GM21717 (cell line): ENCODE measurements around the gene CTBP1.

Experiments
- ATAC-seq: cut with Tn5 transposase; IDR thresholded peaks from one replicate; pipeline ENCODE4 v1.9.1; 2021; ENCODE audit warnings: mild to moderate bottlenecking, moderate library complexity; ENCODE audit not compliant: unreplicated experiment

Gene CTBP1

DNA sequence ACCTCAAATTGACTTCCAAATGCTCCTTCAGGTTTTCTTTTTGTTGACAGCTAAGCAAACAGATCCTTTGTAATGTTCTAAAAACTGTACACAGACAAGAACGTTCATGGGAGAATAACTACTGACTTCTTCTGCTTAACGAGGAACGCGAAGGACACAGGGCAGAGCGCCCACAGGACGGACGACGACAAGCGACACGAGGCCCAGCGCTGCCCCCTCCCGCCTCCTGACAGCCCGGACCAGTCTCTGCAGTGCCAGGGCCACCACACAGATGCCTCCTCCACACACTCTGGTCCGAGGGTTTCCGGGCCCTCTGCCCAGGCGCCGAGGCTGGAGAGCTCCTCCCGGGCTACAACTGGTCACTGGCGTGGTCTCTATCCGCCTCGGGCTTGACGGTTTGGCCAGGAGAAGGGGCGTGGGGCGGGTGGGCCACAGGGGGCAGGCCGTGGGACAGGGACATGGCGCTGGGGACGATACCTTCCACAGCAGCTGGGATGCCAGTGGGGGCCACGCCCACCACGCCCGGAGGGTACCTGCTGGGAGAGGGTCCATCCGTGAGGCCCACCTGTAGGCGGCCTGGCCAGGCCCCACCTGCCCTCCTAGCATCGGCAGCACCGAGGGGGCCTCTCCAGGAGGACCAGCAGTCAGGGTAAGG, 36.9 kb downstream of the CTBP1 start:
- ATAC-seq: no peak

DNA sequence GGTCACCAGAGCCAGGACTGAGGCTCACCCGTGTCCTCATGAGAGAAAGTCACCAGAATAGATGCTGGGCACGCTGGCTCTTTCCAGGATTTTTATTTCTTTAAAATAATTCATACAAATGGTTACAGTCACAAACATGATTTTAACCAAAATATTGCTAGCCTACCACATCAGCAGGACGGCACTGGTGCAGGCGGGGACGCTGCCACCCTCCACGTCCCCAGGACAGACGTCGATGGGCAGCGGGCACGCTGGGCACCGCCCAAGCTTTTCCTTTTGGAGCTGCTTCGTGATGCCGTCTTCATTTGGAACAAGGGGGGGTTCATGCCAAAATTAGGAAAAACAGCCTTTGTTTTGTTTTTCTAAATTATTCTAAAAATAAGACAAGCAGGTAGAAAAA, 37.6 kb downstream of the CTBP1 start:
- ATAC-seq: no peak

DNA sequence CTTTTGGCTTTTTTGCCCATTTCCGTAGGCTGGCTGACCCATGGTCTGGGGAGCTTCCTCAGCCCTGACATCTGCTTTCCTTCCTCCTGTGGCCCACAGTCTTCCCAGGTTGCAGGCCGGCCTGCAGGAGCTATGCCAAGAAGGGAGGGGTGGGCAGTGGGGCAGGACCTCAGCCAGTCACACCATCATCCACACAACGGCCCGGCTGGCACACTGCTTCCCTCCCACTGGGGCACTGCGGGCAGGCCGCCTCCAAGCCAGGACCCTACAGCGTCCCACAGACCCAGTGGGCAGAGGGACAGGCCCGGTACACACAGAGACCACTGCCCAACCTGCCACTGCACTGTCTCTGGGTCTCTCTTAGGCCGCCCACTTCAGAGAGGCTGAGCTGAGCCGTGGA, 38.0 kb downstream of the CTBP1 start:
- no peak for ATAC-seq

DNA sequence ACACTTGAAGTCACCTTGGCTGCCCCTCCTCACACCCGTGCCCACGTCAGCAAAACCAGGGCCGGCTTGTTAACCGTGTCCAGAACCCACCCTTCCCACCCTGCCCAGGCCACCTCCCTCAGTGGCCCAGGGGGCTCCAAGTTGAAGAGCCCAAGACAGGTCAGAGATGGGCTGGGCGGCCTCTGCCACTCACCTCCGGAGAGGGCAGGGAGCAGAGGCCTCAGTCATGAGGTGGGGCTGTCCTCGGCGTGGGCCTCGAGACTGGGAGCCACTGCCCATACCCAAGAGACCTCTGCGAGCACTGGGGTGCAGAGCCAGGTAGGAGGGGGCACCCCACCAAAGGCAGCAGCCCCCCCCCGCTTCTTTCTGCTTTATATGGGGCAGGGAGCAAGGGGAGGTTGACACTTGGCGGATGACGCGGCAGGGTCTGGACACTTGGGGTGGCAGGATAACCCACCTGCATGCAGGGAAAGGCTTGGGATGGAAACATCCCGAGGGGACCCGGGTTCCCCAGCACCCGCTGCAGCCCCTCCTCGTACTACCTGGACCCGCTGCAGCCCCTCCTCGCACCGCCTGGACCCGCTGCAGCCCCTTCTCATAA, 38.6 kb downstream of the CTBP1 start:
- no peak for ATAC-seq

DNA sequence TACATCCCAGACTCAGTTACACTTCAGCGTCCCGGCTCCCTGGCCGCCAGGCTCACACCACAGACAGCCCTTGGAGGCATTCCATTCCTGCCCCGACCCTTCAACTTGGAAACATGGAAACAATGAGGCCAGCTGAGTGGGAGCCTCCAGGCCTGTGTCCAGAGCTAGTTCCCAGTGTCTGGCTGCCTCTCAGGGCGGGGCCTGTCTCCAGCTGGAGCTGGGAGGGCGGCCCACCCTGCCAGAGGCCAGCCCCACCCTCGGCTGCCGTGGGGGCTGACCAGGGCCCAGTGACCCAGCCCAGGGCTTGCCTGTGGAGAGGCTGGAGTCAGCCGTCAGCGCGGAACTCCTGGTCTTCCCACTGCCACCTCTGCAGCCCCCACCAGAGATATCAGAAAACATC, 39.1 kb downstream of the CTBP1 start:
- ATAC-seq: no peak

DNA sequence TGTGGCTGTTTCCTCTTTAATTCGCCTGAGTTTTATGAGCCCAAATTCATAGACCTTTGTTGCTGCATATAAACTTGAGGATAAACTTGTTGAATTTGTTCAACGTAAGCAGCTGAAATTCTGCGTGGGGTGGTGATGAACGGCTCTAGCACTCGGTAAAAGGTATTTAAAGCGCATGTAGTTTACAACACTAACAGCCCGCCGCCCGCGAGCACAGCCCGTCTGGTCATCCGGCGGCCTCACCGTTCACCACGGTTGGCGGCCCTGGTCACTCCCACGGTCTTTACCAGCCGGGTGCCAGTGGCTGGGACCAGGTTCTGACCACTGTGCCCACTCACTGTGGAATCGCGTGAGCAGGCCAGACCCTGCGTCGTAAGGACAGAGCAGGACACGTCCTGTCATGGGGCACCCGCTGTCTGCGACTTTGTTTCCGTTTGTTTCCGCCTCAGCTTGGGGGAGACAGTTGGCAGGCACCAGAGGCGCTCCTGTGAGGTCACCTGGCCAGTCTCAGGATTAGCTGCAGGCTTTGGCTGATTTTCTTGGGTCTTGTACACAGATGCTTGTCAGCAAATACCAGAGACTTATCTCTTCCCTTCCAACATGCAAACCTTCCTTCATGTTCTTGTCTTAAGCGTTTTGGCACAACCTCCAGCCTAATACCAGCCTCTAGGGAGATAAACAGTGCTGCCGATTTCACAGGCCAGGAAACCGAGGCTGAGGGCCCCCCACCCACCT, 39.8 kb downstream of the CTBP1 start:
- no peak for ATAC-seq

DNA sequence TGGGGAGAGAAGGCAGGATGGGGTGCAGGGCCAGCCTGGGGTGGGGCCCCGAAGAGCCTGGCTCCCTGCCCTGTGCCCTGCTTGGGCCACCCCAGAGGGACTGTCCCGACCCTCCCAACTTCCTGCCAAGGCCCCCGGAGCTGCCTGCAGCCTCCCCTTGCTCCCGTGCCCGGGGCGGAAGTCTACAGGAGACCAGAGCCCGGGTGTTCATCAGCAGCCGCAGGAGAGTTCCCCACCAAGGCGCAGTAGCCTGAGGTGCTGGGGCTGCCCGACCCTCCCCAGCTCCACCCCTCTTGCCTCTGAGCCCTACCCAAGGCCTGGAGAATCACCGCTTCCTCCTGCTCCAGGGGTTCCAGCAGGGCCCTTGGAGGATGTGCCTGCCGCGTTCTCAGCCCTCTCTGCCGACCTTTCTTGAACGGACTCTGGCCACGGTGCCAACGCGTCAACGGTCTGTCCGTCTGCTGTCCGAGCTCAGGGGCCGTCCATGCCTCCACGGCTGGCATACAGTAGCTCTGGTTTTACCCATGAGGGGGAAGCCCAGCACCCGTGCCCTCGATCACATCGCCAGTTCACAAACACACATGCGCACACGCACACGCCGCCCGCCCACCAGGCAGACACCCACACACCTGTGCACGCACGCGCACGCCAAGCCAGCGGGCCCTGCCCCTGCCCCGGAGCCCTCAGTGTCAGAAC, 40.5 kb downstream of the CTBP1 start:
- ATAC-seq: no peak

DNA sequence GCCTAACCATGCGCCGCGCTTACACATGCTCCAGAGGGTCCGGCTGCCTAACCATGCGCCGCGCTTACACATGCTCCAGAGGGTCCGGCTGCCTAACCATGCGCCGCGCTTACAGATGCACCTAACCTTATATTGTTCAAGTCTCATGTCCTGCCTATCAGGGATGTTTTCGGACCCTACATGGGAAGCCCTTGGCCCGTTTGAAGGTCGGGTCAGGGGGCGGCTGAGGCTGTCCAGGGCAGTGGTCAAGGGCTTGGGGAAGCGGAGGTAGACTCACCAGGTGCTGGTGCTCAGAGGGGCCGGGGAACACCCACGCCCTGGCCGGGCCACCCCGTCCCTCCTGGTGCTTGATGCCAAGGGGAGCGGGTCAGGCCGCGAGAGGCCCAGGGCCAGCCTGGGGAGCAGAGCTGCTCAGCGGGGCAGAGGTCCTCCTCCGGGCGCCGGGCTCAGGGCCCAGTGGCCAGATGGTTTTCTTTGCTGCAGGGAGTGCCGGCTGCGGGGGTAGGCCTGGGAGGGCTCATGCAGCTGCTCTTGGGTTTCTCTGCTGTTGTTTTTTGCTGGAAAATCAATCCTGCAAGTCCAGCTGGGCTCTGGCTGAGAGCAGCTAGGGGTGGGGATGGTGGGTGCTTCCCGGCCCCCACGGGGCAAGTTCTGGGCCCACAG, 41.2 kb downstream of the CTBP1 start:
- no peak for ATAC-seq

DNA sequence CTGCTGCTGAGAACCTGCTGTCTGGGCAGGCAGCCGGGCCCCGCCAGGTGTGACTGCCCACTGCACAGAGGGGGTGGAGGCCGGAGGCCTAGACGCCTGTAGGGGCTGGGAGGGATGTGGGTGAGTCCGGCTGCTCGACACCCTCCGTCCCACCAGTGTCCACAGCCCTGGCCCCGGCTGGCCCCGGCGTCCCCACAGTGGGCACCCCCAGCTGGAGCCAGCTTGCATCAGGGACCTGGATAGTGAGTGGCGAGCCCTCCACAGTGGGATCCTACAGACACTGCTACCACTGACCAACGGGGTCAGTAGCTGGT, 41.8 kb downstream of the CTBP1 start:
- ATAC-seq: no peak

DNA sequence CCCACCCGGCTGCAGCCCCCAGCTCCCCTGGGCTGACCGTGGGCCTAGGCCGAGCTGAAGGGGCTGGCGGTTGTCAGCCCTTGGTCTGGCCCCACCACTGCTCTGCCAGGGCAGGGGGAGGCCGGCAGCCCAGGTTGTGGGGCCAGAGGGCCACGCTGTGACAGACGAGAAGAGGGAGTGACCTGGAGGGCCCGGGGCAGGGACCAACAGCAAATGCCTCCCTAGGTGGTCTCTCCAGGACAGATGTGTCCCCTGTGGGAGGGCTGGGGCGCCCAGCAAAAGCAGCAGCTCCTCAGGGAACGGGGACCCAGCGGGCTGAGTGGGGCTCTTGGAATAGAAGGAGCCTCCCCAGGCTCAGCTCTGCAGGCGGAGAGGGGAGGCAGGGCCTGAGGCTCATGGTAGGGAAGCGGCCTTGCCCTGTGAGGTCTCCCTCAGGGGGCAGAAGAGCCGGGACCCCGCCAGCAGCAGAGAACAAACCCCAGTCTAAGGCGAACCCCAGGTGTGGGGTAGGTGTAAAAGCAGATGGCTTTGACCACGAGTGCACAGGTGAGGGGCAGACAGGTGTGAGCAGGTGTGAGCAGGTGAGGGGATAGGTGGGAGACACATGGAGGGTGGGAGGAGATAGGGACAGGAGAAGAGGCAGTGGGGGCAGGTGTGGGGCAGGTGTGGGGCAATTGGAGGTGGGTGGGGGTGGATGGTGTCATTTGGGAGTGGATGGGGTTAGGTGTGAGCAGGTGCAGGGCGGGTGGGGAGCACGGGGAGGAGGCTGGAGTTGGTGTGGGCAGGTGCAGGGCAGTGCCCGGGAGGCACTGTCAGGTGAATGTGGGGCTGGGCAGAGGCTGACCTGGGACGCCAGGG, 42.4 kb downstream of the CTBP1 start:
- ATAC-seq: no peak

DNA sequence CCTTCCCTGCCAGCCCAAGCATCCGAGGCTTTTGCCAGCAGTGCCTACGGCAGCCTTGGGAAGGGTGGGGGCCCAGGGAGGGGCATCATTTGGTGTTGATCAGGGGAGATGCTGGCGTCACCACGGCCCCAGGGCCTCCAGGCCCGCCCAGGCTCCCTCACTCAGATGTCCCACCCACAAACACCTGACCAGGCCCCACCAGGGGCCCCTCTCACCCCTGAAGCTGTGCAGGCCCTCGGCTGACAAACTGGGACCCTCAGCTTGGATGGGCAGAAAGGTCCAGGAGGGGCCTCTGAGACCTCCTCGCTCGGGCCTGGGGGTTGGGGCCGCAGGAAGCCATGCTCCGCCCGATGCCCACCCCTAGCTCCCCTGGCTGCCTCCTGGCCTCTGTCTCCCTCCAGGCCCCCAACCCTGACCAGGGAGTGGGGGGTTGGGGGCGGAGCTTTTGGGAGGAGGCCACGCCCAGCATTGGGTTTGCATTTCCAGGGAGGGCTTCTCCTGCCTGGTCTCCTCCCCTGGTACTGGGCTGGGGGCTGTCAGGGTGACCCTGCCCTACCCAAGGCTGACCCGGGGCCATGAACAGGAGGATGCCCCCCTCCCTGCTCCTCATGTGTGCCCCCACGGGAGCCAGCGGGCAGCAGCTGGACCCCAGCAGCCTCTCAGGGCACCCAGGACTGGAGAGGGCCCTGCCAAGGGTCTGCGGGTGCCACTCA, 43.2 kb downstream of the CTBP1 start:
- ATAC-seq: no peak

DNA sequence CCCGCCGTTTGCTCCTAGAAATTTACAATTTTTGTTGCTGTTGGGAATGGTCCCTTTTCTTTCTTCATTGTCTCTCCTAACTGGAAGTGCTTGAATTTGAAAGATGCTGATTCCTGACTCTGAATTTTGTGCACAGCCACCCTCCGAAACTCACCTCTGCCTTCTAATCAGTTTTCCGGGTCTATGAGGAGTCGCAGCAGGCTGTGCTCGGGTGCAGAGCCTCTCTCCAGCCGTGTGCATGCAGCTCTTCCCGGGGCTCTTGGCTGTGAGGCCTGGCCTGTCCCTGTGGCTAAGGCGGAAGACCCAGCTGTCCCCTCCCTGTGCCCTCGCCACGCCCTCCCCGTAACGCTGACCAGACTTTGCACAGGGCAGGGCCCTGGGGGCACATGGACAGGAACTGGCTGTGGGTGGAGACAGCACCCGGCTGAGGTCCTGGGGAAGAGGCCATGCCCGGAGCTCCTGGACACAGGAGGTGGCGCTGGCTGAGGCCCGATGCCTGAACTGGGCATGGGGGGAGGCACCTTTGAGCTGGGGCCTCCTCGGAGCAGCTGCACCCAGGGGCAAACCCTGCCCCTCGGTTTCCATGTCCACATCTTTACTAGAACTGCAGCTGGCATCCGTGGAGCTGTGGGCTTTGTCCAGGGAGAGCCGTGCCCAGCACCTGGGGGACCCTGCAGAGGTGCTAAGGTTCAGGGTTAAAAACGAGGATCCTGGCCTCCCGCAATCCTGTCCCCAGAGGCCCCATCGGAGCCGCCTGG, 43.9 kb downstream of the CTBP1 start:
- no peak for ATAC-seq

DNA sequence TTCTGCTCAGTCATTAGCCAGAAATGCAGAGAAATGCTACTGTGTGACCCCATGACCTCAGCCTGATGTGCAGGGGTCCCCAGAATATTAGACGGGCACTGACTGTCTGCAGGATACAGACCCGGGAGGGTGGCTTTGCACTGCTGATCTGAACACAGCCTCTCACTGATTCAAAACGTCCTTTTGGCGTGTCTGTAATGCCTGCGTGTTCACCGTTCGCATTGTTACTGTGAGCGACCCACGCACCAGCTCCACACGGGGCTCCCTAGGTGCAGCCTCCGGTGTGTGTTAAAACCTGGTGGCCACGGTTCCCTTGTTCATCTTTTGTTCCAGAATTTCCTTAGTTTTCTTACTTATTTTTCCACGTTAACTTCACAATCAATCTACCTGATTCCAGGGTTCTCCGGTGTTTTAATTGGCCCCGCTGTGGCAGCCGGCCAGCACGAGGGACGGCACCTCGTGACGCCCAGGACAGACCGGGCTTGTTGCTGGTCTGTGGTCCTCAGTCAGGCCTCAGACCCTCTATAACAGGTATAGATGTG, 44.6 kb downstream of the CTBP1 start:
- no peak for ATAC-seq

DNA sequence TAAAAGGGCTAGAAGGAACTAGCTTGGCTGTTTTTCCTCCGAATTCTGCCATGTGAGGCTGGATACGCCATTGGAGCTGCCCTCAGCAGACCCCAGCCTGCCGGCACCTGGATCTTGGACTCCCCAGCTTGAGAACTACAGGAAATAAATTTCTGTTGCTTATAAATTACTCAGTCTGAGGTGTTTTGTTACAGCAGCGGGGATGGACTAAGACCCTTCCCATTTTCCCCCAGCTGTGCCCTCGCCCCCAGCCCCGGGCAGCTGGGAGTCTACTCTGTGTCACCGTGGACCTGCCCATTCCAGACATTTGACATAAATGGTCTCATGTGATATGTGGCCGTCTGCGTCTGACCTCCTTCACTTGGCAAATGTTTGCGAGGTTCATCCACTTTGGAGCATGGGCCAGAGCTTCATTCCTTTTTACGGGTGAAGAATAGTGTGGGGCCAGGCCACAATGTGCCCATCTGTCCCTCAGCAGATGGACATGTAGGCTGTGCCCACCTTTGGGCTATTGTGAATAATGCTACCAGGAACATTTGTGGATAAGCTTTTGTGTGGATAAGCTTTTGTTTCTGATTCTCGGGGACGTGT, 45.8 kb downstream of the CTBP1 start:
- ATAC-seq: no peak

DNA sequence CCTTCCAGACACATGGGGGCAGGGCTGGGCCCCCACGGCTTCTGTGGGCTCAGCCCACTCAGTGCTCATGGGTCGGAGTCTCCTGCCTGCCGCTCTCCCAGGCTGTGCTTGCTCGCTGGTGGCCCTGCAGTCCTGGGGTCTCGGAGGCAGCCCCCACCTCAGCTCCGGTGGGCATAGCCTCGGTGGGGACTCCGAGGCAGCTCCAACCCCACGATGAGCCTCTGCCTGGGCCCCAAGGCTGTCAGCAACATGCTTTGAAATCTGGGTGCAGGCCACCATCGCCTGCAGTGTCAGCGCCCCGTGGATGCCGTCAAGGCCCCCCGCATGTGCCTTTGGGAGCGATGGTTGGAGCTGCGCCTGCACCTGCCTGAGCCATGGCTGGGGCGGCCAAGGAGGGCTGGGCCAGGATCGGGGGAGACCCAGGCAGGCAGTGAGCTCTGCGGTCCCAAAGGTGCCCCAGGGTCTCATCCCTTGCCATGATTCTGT, 46.4 kb downstream of the CTBP1 start:
- no peak for ATAC-seq

DNA sequence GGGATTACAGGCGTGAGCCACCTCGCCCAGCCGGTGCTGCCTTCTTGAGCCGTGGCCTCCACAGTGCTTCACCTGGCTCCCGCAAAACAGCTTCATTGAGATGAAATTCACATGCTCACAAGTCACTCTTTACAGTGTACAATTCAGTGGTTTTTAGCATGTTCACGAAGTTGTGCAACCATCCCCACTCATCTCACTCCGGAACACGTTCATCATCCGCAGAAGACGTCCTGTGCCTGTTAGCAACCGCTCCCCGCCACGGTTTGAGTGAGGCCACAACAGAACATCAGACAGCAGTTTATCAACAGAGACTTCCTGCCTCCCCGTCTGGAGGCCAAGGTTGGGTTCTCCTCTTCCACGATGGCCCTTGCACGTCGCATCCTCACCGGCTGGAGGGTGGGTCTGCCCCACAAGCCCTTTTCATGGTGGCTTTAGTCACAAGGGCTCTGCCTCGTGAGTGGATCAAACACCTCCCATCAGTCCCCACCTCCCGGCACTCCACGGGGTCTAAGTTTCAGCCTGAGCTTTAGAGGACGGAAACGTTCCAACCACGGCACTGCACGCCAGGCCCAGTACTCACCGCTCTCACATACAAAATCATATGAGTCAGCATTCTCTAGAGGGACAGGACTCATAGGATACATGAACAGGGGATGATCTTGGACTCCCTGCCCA, 46.9 kb downstream of the CTBP1 start:
- ATAC-seq: peak; percentile 35

DNA sequence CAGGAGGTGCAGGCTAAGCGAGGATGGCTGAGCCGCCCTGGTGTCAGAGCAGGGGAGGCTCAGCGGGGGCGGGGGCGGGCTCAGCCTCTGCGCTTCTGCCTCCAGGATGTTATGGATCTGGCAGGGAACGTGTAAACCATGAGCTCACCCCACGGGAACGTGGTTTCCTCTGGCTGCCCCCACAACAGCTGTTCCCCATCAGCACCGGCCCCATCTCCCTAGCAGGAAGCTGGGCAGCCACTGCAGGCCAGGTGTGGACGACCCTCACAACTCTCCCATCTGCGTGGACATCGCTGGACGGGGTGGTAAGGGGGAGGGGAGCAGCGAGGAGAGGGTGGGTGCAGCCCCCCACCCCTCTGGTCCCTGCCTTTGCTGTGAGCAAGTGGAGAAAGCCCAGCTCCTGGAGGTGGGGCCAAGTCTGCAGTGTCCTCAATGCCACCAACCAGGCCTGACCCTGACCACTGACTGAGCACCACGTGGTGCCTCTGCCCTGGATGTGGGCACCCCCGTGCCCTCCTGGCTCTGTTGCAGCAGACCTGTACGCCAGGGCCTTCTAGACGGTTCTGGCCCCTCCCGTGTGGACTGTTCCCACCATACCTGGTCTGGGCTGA, 48.4 kb downstream of the CTBP1 start:
- peak; percentile 4 for ATAC-seq
